ENCODE measurements around the gene MAP2K7.

DNA sequence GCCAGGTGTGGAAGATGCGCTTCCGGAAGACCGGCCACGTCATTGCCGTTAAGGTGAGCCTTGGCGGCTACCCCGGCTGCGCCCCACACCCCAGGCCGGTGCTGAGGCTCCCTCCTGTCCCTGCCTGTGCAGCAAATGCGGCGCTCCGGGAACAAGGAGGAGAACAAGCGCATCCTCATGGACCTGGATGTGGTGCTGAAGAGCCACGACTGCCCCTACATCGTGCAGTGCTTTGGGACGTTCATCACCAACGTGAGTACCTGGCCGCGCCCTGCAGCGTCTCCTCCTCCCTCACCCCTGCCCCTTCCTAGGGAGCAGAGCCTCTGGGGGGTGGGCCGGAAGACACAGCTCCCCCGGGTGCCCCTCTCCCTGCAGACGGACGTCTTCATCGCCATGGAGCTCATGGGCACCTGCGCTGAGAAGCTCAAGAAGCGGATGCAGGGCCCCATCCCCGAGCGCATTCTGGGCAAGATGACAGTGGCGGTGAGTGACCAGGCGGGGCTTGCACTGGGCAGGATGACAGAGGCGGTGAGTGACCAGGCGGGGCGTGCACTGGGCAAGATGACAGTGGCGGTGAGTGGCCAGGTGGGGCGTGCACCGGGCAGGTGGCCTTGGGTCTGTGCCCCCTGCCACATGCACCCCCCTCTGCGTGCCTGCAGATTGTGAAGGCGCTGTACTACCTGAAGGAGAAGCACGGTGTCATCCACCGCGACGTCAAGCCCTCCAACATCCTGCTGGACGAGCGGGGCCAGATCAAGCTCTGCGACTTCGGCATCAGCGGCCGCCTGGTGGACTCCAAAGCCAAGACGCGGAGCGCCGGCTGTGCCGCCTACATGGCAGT lies 6.9 kb downstream of the MAP2K7 start:
- TF ChIP-seq, protein P1, sequence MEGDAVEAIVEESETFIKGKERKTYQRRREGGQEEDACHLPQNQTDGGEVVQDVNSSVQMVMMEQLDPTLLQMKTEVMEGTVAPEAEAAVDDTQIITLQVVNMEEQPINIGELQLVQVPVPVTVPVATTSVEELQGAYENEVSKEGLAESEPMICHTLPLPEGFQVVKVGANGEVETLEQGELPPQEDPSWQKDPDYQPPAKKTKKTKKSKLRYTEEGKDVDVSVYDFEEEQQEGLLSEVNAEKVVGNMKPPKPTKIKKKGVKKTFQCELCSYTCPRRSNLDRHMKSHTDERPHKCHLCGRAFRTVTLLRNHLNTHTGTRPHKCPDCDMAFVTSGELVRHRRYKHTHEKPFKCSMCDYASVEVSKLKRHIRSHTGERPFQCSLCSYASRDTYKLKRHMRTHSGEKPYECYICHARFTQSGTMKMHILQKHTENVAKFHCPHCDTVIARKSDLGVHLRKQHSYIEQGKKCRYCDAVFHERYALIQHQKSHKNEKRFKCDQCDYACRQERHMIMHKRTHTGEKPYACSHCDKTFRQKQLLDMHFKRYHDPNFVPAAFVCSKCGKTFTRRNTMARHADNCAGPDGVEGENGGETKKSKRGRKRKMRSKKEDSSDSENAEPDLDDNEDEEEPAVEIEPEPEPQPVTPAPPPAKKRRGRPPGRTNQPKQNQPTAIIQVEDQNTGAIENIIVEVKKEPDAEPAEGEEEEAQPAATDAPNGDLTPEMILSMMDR (conservative IDR thresholded peaks at IDR 0.05; ENCODE audit: low read depth, low read length) = no peak
- TF ChIP-seq EZH2 (IDR thresholded peaks at IDR 0.05; ENCODE audit: borderline replicate concordance, low read depth, low read length, poor library complexity, severe bottlenecking) = no peak
